Activated CD4-positive, CD25-positive, alpha-beta regulatory T cell treated with anti-CD3 and anti-CD28 coated beads, Interleukin-2, amount 50 U/mL, for 72 hours (primary cell): ENCODE data around the gene CDKL2.

Experiments
- DNase-seq: peaks from one replicate; pipeline ENCODE4 v3.0.0; 2021

The CDKL2 gene

GRCh38 chr4:75637827-75638226 is 7.5 kb upstream of the CDKL2 start:
- no peak for DNase-seq

GRCh38 chr4:75637176-75637575 is 6.8 kb upstream of the CDKL2 start:
- DNase-seq, result no peak

GRCh38 chr4:75634951-75635350 is 4.6 kb upstream of the CDKL2 start:
- DNase-seq, result no peak

GRCh38 chr4:75634281-75634680 is 4.0 kb upstream of the CDKL2 start:
- DNase-seq, result no peak

- DNase-seq, result no peak
Measured at GRCh38 chr4:75633846-75634245, 3.5 kb upstream of the CDKL2 start.

- DNase-seq, result no peak
Measured at GRCh38 chr4:75630937-75631329, 605 bp upstream of the CDKL2 start.

GRCh38 chr4:75629239-75629638 is 1.1 kb downstream of the CDKL2 start:
- no peak for DNase-seq

GRCh38 chr4:75623026-75623425 is 7.3 kb downstream of the CDKL2 start:
- DNase-seq, result no peak

GRCh38 chr4:75621715-75622114 is 8.6 kb downstream of the CDKL2 start:
- no peak for DNase-seq

GRCh38 chr4:75612306-75612705 is 18.0 kb downstream of the CDKL2 start:
- DNase-seq, result no peak

GRCh38 chr4:75605928-75606327 is 24.4 kb downstream of the CDKL2 start:
- no peak for DNase-seq

GRCh38 chr4:75599647-75600046 is 30.7 kb downstream of the CDKL2 start:
- DNase-seq, result no peak

GRCh38 chr4:75598390-75598789 is 31.9 kb downstream of the CDKL2 start:
- DNase-seq, result no peak

GRCh38 chr4:75596061-75596460 is 34.3 kb downstream of the CDKL2 start:
- no peak for DNase-seq

- no peak for DNase-seq
Measured at GRCh38 chr4:75593393-75593792, 36.9 kb downstream of the CDKL2 start.

GRCh38 chr4:75584067-75584466 is 46.3 kb downstream of the CDKL2 start:
- DNase-seq, result no peak

- no peak for DNase-seq
Measured at GRCh38 chr4:75567725-75568124, 62.6 kb downstream of the CDKL2 start.

- DNase-seq, result no peak
Measured at GRCh38 chr4:75566911-75567310, 63.4 kb downstream of the CDKL2 start.

- no peak for DNase-seq
Measured at GRCh38 chr4:75565481-75565880, 64.8 kb downstream of the CDKL2 start.

GRCh38 chr4:75564023-75564422 is 66.3 kb downstream of the CDKL2 start:
- no peak for DNase-seq

GRCh38 chr4:75561789-75562188 is 68.5 kb downstream of the CDKL2 start:
- DNase-seq, result no peak

GRCh38 chr4:75557696-75558095 is 72.6 kb downstream of the CDKL2 start:
- no peak for DNase-seq

GRCh38 chr4:75555294-75556164 is 74.8 kb downstream of the CDKL2 start, which contains the start of gene ODAPH:
Gene ODAPH (plus strand): TSS chr4:75556066. CDS start chr4:75556083, 17 bp downstream.
- peak; percentile 35 for DNase-seq

GRCh38 chr4:75552452-75552851 is 77.9 kb downstream of the CDKL2 start:
- DNase-seq, result no peak

GRCh38 chr4:75549019-75549418 is 81.3 kb downstream of the CDKL2 start:
- no peak for DNase-seq
